Fibroblast of lung (primary cell): ENCODE data around the gene ENPP6.

Source experiments
- EZH2 ChIP-seq: IDR thresholded peaks from 2 replicates; pipeline ENCODE4 v1.5.1; 2012; ENCODE audit warnings: low read length, control low read depth, mild to moderate bottlenecking; ENCODE audit errors: missing control alignments
- TF ChIP-seq, protein P1 (sequence below), 2 donors: IDR thresholded peaks in 1 of 2; conservative IDR thresholded peaks in 1 of 2; 1 replicate in 1 of 2; 2 replicates in 1 of 2; pipeline ENCODE4 v1.5.1; 2011 to 2012; ENCODE audit warnings: low read length in 2 of 2, control low read depth in 1 of 2, inconsistent platforms in 1 of 2, low read depth in 1 of 2, mild to moderate bottlenecking in 1 of 2

DNA sequence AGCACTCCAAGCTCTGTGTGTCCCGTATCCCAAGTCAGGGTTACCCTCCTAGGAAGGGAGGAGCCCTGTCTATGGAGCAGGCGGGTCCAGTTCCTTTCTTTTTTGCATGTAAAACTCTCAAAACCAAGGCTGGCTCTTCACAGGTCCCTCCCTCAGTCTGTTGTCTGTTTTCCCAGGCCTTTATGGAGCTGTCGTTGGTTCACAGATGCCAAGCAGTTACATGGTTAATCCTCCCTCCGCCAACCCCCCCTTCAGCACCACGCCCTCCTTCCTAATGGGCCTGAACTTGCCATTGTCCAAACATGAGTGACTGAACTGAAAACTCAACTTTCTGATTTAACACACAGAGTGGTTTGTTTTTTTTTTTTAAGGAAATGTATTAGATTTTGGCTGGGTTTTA lies 164.2 kb downstream of the ENPP6 start:
- TF ChIP-seq, protein P1, sequence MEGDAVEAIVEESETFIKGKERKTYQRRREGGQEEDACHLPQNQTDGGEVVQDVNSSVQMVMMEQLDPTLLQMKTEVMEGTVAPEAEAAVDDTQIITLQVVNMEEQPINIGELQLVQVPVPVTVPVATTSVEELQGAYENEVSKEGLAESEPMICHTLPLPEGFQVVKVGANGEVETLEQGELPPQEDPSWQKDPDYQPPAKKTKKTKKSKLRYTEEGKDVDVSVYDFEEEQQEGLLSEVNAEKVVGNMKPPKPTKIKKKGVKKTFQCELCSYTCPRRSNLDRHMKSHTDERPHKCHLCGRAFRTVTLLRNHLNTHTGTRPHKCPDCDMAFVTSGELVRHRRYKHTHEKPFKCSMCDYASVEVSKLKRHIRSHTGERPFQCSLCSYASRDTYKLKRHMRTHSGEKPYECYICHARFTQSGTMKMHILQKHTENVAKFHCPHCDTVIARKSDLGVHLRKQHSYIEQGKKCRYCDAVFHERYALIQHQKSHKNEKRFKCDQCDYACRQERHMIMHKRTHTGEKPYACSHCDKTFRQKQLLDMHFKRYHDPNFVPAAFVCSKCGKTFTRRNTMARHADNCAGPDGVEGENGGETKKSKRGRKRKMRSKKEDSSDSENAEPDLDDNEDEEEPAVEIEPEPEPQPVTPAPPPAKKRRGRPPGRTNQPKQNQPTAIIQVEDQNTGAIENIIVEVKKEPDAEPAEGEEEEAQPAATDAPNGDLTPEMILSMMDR (conservative IDR thresholded peaks at IDR 0.05 in 1 of 2, IDR thresholded peaks at IDR 0.05 in 1 of 2; ENCODE audit: low read depth in 1 of 2, low read length in 2 of 2) = no peak
- TF ChIP-seq EZH2 = no peak
